Esophagus muscularis mucosa (tissue), 4 donors: ENCODE results near the gene KANSL1.

Experiments
- EP300 ChIP-seq: sonication (generic); formaldehyde crosslinking; IDR thresholded peaks from one replicate; pipeline ENCODE4 v1.6.1; 2017; ENCODE audit warnings: antibody characterized with exemption
- POLR2A ChIP-seq: fragments of 450-650 bp; IDR thresholded peaks from one replicate; pipeline ENCODE4 v1.6.1; 2017; ENCODE audit warnings: antibody characterized with exemption, moderate library complexity, mild to moderate bottlenecking, low read depth
- TF ChIP-seq, protein P1 (sequence below), 3 experiments: fragments of 200-600 bp in 2 of 3; fragments of 450-650 bp in 1 of 3; sonication (generic) in 2 of 3; IDR thresholded peaks; one replicate each; pipeline ENCODE4 v1.5.1; 2017 to 2019; ENCODE audit warnings: antibody characterized with exemption in 3 of 3, mild to moderate bottlenecking in 2 of 3, moderate library complexity in 1 of 3

- TF ChIP-seq, protein P1, sequence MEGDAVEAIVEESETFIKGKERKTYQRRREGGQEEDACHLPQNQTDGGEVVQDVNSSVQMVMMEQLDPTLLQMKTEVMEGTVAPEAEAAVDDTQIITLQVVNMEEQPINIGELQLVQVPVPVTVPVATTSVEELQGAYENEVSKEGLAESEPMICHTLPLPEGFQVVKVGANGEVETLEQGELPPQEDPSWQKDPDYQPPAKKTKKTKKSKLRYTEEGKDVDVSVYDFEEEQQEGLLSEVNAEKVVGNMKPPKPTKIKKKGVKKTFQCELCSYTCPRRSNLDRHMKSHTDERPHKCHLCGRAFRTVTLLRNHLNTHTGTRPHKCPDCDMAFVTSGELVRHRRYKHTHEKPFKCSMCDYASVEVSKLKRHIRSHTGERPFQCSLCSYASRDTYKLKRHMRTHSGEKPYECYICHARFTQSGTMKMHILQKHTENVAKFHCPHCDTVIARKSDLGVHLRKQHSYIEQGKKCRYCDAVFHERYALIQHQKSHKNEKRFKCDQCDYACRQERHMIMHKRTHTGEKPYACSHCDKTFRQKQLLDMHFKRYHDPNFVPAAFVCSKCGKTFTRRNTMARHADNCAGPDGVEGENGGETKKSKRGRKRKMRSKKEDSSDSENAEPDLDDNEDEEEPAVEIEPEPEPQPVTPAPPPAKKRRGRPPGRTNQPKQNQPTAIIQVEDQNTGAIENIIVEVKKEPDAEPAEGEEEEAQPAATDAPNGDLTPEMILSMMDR (IDR thresholded peaks at IDR 0.05) = no peak
- TF ChIP-seq EP300 (no peak), POLR2A (no peak)
Observed at GRCh38 chr17:45982791-45983613, 210.2 kb downstream of the KANSL1 start.
